WTC11 (cell line): ENCODE data around the gene KCNK17. TPM values are rescaled to one million over a fixed set of nuclear protein-coding genes. Genes with fewer than 3 reads are reported as not detected.

Source experiments
- ATAC-seq: fragments of 200-7000 bp; cut with Tn5 transposase; 2 replicates; pipeline ENCODE4 v1.10.0; 2021; ENCODE audit warnings: mild to moderate bottlenecking, moderate library complexity
- CTCF ChIA-PET: fragments of 300-600 bp; sonication (Branson Sonifier 250); formaldehyde crosslinking; loops from one replicate; lab custom pipeline; 2021; ENCODE audit warnings: antibody characterized with exemption; lab: Charles Lee
- POLR2A ChIA-PET: fragments of 350-600 bp; sonication (Branson Sonifier 250); formaldehyde crosslinking; loops from one replicate; lab custom pipeline; 2021; ENCODE audit warnings: antibody characterized with exemption; lab: Charles Lee
- DNase-seq: peaks from one replicate; pipeline ENCODE4 v3.0.0; 2021; ENCODE audit warnings: low spot score
- H3K27ac Mint-ChIP-seq: 2 replicates; pipeline ENCODE4 v1.8.0; 2021; ENCODE audit warnings: mixed read lengths
- H3K27me3 Mint-ChIP-seq: 2 replicates; pipeline ENCODE4 v1.8.0; 2021; ENCODE audit warnings: low read depth, mild to moderate bottlenecking, moderate library complexity, mixed read lengths
- H3K36me3 Mint-ChIP-seq: 2 replicates; pipeline ENCODE4 v1.8.0; 2021; ENCODE audit warnings: mixed read lengths
- H3K4me1 Mint-ChIP-seq: 2 replicates; pipeline ENCODE4 v1.8.0; 2022; ENCODE audit warnings: mixed read lengths
- H3K4me3 Mint-ChIP-seq: 2 replicates; pipeline ENCODE4 v1.8.0; 2021; ENCODE audit warnings: mild to moderate bottlenecking, moderate library complexity, mixed read lengths
- H3K9me3 Mint-ChIP-seq: 2 replicates; pipeline ENCODE4 v1.8.0; 2021; ENCODE audit warnings: mixed read lengths
- ATF1 ChIP-seq: sonication (generic); formaldehyde crosslinking; IDR thresholded peaks from 2 replicates; pipeline ENCODE4 v1.8.1; 2023; ENCODE audit warnings: mild to moderate bottlenecking, moderate library complexity, missing genetic modification reagents
- CREB1 ChIP-seq: sonication (generic); formaldehyde crosslinking; IDR thresholded peaks from 2 replicates; pipeline ENCODE4 v1.8.0; 2023; ENCODE audit warnings: mild to moderate bottlenecking, missing genetic modification reagents
- CREM ChIP-seq: sonication (generic); formaldehyde crosslinking; IDR thresholded peaks from 2 replicates; pipeline ENCODE4 v1.8.1; 2022; ENCODE audit warnings: mild to moderate bottlenecking, missing genetic modification reagents, moderate library complexity
- ELF4 ChIP-seq: sonication (generic); formaldehyde crosslinking; IDR thresholded peaks from 2 replicates; pipeline ENCODE4 v1.8.1; 2022; ENCODE audit warnings: low read depth, mild to moderate bottlenecking, moderate library complexity, missing genetic modification reagents
- EMX1 ChIP-seq: fragments of 250-450 bp; sonication (Bioruptor Pico); IDR thresholded peaks from 2 replicates; pipeline ENCODE4 v1.8.0; 2021; ENCODE audit warnings: mild to moderate bottlenecking
- FOXP1 ChIP-seq: sonication (generic); formaldehyde crosslinking; IDR thresholded peaks from 2 replicates; pipeline ENCODE4 v1.8.0; 2022; ENCODE audit warnings: missing genetic modification reagents, mild to moderate bottlenecking, moderate library complexity, borderline replicate concordance
- NFATC4 ChIP-seq: fragments of 250-450 bp; sonication (Bioruptor Pico); IDR thresholded peaks from 2 replicates; pipeline ENCODE4 v1.9.0; 2021; ENCODE audit warnings: mild to moderate bottlenecking
- NFE2L1 ChIP-seq: sonication (generic); formaldehyde crosslinking; IDR thresholded peaks from 2 replicates; pipeline ENCODE4 v1.8.1; 2023; ENCODE audit warnings: missing genetic modification reagents
- NR1H2 ChIP-seq: sonication (generic); formaldehyde crosslinking; IDR thresholded peaks from 2 replicates; pipeline ENCODE4 v1.9.0; 2021; ENCODE audit warnings: mild to moderate bottlenecking, moderate library complexity, missing genetic modification reagents
- PRRX2 ChIP-seq: fragments of 250-450 bp; sonication (Bioruptor Pico); IDR thresholded peaks from 2 replicates; pipeline ENCODE4 v1.8.0; 2021; ENCODE audit warnings: mild to moderate bottlenecking
- SOX15 ChIP-seq: fragments of 250-450 bp; sonication (Bioruptor Pico); IDR thresholded peaks from 2 replicates; pipeline ENCODE4 v1.9.0; 2021; ENCODE audit warnings: mild to moderate bottlenecking
- ZBTB21 ChIP-seq: sonication (generic); formaldehyde crosslinking; IDR thresholded peaks from 2 replicates; pipeline ENCODE4 v1.8.1; 2023; ENCODE audit warnings: mild to moderate bottlenecking, missing genetic modification reagents, borderline replicate concordance
- total RNA-seq: library from RNA; stranded (reverse); gene quantifications from 3 replicates; pipeline ENCODE4 v1.2.3, GENCODE V29; 2021
- TF ChIP-seq, protein P1 (sequence below): fragments of 250-450 bp; sonication (Bioruptor Pico); IDR thresholded peaks from 2 replicates; pipeline ENCODE4 v2.1.2; 2022; ENCODE audit warnings: mild to moderate bottlenecking, moderate library complexity
- TF ChIP-seq, protein P2 (sequence below): fragments of 250-450 bp; sonication (Bioruptor Pico); conservative IDR thresholded peaks from 2 replicates; pipeline ENCODE4 v1.9.0; 2021; ENCODE audit warnings: mild to moderate bottlenecking
- TF ChIP-seq, protein P3 (sequence below): fragments of 250-450 bp; sonication (Bioruptor Pico); IDR thresholded peaks from 2 replicates; pipeline ENCODE4 v1.9.0; 2021; ENCODE audit warnings: mild to moderate bottlenecking
- TF ChIP-seq, protein P4 (sequence below): sonication (generic); formaldehyde crosslinking; IDR thresholded peaks from 2 replicates; pipeline ENCODE4 v1.8.0; 2022; ENCODE audit warnings: missing genetic modification reagents

The KCNK17 gene
- total RNA-seq, 1 experiment from 2014 or later: 2.1 TPM

DNA sequence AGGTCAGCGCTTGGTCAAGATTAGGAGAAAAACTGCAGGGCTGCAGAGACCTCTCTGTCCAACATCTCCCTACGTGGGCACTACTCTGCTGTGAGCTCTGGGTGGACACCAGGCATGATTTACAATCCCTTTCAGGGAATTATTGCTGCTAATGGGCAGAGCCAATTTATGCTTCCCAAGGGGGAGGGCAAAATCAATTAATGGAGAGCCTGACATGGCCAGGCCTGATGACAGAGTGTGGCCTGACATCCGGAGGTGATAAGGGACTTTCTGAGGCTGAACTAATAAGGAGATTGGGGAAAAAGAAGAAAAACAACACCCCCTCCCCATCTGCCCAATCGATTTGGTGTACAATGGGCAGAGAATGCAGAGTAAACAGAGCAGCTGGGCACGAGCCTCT is 13.3 kb upstream of the KCNK17 start:
- CTCF ChIA-PET: interaction anchor here (1.8 kb wide), 1 partner anchor 34 kb away, joined by 4 read pairs; no protein-coding TSS in a partner anchor
- POLR2A ChIA-PET: no interaction called here
- Mint-ChIP-seq H3K9me3 (no peaks in the 10 kb centered on the region), H3K27me3 (peaks cover 5% of the 10 kb centered on the region; the same call in 1 of the 2 replicates), H3K36me3 (no peaks in the 10 kb centered on the region), H3K4me3 (no peak overlapping the region), H3K4me1 (no peaks in the 10 kb centered on the region), H3K27ac (no peak overlapping the region)
- DNase-seq: no peak
- no peak for TF ChIP-seq NR1H2 (CRISPR knock-in tag)
- no peak for TF ChIP-seq EMX1 (CRISPR knock-in tag)
- ATAC-seq: no peak

DNA sequence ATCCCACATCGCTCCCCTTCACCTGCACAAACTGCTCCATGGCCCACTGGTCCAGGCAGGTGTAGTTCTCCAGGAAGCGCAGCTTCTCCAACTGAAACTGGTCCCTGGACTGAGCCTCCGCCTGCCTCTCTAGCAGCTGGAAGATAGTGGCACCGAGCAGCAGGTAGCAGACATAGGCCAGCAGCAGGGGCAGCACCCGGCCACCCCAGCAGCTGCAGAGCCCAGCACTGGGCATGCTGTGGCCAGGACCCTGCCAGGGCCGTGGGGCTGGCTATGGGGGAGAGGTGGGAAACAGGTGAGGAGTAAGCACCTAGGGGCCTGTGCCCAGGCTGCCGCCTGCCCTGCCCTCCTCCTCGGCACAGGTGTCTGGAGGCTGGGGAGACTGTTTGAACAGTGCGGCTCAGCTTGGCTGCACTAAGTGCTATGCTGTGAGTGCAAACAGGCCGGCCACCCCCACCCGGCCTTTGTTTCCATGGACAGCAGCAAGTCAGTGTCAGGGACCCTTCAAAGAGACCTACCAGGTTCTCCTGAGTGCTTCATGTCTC is 8.2 kb upstream of the KCNK17 start, which contains the start of gene KCNK16:
Gene KCNK16, minus strand, starts transcription at position 397 of the 545 bp plus-strand sequence. Its CDS starts 162 bp downstream, at position 235.
- Mint-ChIP-seq H3K27ac (no peak within 1 kb of the TSS), H3K4me1 (peaks cover 2% of the 10 kb centered on the region; the same call in 1 of the 2 replicates), H3K27me3 (peaks cover 15% of the 10 kb centered on the region), H3K9me3 (peaks cover 4% of the 10 kb centered on the region), H3K36me3 (no peaks in the 10 kb centered on the region), H3K4me3 (no peak within 1 kb of the TSS)
- POLR2A ChIA-PET: interaction anchor here (0.6 kb wide), 1 partner anchor 1306 kb away, joined by 3 read pairs; no protein-coding TSS in a partner anchor
- CTCF ChIA-PET: interaction anchor here (1.0 to 1.2 kb wide), 2 partner anchors 13 to 20 kb away, joined by 3 to 5 read pairs; no protein-coding TSS in a partner anchor
- ATAC-seq (no peak), DNase-seq (no peak)
- TF ChIP-seq ELF4 (CRISPR knock-in tag) (no peak), EMX1 (CRISPR knock-in tag) (no peak), FOXP1 (CRISPR knock-in tag) (no peak), ATF1 (CRISPR knock-in tag) (no peak), PRRX2 (CRISPR knock-in tag) (no peak), NFATC4 (no peak)
- TF ChIP-seq, protein P1, sequence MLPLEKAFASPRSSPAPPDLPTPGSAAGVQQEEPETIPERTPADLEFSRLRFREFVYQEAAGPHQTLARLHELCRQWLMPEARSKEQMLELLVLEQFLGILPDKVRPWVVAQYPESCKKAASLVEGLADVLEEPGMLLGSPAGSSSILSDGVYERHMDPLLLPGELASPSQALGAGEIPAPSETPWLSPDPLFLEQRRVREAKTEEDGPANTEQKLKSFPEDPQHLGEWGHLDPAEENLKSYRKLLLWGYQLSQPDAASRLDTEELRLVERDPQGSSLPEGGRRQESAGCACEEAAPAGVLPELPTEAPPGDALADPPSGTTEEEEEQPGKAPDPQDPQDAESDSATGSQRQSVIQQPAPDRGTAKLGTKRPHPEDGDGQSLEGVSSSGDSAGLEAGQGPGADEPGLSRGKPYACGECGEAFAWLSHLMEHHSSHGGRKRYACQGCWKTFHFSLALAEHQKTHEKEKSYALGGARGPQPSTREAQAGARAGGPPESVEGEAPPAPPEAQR: no peak
- TF ChIP-seq, protein P2, sequence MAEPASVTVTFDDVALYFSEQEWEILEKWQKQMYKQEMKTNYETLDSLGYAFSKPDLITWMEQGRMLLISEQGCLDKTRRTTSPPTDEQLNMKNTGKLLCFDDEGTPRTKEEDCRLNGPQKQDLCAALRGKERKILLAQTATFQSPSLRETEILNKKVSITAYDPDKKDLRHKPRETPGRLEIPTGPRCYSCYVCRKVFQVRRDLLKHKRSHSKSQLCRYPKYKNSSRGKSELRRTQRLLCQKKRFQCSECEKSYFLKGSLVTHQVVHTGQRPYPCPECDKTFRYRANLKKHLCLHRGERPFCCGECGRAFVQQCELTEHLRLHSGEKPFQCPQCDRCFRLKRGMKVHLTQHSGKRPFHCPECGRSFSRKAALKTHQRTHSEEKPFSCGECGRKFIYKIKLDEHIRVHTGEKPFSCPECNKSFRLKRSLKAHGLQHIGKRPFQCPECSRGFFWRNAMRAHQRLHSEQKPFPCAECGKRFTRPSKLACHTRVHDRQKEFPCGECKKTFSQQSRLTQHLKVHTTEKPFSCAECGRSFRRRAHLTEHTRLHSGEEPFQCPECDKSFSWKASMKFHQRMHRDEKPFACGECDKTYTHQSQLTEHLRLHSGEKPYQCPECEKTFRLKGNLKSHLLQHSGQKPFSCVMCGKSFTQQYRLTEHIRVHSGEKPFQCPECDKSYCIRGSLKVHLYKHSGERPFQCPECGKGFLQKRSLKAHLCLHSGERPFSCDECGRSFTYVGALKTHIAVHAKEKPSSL: no peak

DNA sequence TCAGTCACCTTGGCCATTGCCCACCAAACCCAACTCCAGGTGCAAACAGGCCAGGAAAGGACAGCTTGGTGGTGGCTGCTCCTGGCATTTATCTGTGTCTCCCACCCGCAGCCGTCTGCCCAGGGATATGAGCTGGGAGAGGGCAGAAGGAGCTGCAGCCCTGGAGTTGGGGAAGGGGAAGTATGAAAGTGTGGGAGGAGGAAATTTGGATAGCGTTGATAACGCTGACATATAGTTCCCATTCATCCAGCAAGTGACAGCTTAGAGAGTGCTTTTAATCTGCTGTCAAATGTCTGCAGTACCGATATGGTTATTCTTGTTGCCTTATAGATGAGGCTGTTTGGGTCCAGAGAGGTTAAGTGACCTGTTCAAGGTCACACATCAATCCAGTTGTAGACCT is 7.5 kb upstream of the KCNK17 start:
- Mint-ChIP-seq H3K4me1 (peaks cover 2% of the 10 kb centered on the region; the same call in 1 of the 2 replicates), H3K27me3 (peaks cover 21% of the 10 kb centered on the region), H3K9me3 (peaks cover 6% of the 10 kb centered on the region), H3K36me3 (no peaks in the 10 kb centered on the region), H3K4me3 (no peak overlapping the region), H3K27ac (no peak overlapping the region)
- DNase-seq (no peak), ATAC-seq (no peak)
- POLR2A ChIA-PET: interaction anchor here (0.6 kb wide), 1 partner anchor 1306 kb away, joined by 3 read pairs; no protein-coding TSS in a partner anchor
- CTCF ChIA-PET: interaction anchor here (0.7 to 1.6 kb wide), 5 partner anchors 14 to 233 kb away, joined by 3 to 6 read pairs (median 3); no protein-coding TSS in a partner anchor
- TF ChIP-seq, protein P3, sequence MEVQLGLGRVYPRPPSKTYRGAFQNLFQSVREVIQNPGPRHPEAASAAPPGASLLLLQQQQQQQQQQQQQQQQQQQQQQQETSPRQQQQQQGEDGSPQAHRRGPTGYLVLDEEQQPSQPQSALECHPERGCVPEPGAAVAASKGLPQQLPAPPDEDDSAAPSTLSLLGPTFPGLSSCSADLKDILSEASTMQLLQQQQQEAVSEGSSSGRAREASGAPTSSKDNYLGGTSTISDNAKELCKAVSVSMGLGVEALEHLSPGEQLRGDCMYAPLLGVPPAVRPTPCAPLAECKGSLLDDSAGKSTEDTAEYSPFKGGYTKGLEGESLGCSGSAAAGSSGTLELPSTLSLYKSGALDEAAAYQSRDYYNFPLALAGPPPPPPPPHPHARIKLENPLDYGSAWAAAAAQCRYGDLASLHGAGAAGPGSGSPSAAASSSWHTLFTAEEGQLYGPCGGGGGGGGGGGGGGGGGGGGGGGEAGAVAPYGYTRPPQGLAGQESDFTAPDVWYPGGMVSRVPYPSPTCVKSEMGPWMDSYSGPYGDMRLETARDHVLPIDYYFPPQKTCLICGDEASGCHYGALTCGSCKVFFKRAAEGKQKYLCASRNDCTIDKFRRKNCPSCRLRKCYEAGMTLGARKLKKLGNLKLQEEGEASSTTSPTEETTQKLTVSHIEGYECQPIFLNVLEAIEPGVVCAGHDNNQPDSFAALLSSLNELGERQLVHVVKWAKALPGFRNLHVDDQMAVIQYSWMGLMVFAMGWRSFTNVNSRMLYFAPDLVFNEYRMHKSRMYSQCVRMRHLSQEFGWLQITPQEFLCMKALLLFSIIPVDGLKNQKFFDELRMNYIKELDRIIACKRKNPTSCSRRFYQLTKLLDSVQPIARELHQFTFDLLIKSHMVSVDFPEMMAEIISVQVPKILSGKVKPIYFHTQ (CRISPR knock-in tag): no peak
- no peak for TF ChIP-seq ZBTB21 (CRISPR knock-in tag)
- no peak for TF ChIP-seq SOX15
- TF ChIP-seq, protein P4, sequence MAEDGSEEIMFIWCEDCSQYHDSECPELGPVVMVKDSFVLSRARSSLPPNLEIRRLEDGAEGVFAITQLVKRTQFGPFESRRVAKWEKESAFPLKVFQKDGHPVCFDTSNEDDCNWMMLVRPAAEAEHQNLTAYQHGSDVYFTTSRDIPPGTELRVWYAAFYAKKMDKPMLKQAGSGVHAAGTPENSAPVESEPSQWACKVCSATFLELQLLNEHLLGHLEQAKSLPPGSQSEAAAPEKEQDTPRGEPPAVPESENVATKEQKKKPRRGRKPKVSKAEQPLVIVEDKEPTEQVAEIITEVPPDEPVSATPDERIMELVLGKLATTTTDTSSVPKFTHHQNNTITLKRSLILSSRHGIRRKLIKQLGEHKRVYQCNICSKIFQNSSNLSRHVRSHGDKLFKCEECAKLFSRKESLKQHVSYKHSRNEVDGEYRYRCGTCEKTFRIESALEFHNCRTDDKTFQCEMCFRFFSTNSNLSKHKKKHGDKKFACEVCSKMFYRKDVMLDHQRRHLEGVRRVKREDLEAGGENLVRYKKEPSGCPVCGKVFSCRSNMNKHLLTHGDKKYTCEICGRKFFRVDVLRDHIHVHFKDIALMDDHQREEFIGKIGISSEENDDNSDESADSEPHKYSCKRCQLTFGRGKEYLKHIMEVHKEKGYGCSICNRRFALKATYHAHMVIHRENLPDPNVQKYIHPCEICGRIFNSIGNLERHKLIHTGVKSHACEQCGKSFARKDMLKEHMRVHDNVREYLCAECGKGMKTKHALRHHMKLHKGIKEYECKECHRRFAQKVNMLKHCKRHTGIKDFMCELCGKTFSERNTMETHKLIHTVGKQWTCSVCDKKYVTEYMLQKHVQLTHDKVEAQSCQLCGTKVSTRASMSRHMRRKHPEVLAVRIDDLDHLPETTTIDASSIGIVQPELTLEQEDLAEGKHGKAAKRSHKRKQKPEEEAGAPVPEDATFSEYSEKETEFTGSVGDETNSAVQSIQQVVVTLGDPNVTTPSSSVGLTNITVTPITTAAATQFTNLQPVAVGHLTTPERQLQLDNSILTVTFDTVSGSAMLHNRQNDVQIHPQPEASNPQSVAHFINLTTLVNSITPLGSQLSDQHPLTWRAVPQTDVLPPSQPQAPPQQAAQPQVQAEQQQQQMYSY: no peak
- TF ChIP-seq NFE2L1 (CRISPR knock-in tag): no peak
- TF ChIP-seq CREM (CRISPR knock-in tag): no peak
- no peak for TF ChIP-seq CREB1 (CRISPR knock-in tag)
